Renal pelvis (tissue), 4 donors: Measurements from ENCODE around the gene KCNJ15. TPM values are rescaled to one million over a fixed set of nuclear protein-coding genes. Genes with fewer than 3 reads are reported as not detected.

Experiments used
- DNase-seq: peaks from one replicate; pipeline ENCODE4 v3.0.0-alpha.2; 2013
- polyA plus RNA-seq, 3 donors: library from polyadenylated mRNA; unstranded; fragments of 120-200 nt; gene quantifications; one replicate each; pipeline ENCODE4 v1.2.1, GENCODE V29; 2013; ENCODE audit not compliant: insufficient read length in 3 of 3

The KCNJ15 gene
- polyA plus RNA-seq, 3 donors: 181 to 322 (median 252) TPM

DNA sequence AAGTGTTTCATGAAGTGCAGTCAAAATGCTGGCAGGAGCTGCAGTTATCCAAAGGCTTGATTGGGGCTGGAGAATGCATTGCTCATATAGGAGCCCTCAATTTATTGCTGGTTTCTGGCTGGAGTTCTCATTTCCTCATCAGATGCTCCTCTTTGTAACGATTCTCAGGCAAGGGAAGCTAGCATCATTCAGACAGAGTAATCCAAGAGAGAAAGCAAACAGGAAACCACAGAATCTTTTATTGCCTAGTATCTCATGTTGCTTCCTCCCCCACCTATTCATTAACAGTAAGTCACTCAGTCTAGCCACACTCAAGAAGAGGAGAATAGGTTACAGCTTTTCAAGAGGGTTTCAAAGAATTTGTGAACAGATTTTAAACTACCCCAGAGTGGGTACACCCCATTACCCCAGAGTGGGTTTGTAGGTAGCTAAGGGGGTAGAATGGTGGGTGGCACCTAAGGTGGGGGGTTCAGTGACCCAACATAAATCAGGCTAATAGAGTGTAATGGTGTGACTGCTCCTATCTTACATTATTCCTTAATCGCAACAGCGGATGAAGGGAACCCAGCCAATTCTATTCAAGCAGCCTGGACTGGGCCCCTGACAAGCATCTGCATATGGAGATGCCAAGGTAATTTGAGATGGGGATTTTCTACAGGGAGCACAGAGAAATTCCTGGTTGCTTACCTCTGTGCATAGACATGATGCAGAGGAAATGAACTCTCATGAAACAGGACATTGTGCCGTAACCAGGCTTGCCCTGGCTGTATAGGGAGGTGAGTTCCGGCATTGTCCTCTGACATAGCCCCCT, 67.1 kb downstream of the KCNJ15 start:
- DNase-seq: peak; percentile 71

DNA sequence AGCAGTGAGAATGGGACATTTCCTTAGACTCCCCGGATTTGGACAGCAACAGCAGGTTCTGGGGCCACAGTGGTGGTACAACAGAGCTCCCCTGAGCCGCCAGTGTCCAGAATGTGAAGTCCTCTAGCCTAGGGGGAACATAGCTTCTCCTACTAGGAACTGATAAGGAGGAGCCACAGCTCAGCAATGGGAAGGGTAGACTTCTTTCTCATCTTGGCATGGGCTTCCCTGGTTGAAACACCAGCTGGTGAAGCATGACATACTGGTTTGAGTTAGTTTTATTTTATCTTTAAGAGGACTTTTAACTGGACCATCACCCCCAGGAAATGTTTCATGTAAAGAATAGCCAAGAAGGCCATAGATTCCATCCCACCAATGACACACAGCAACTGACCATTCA, 68.4 kb downstream of the KCNJ15 start:
- DNase-seq: no peak

DNA sequence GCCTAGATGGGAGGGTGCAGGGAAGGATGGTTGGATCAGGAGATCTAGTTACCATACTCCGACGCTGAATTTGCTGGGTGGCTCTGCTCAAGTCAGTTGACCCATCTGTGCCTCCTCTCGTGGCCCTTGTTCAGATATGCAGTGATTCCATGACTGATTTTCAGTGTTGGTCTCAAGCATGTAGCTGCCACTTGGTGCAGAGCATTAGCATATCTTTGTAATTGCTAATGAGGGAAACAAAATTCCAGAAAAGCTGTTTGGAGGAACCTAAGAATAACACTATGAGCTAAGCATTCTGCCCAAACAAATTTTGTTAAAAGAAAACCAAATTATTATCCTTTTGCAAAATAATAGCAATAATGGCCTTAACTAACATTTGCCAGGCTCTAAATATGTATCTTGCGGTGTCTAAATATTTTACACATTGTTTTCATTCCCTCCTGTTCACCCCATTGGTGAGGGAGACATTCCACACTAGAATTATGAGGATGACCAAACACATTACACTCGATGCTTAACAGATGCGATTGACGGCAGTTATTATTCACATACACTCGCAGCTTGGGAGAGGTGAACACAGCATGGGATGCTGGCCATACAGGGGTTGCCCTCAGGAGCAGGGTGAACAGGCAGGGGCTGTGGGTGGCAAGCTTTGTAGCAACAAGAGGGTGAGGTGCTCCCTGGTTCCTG, 69.1 kb downstream of the KCNJ15 start:
- no peak for DNase-seq

DNA sequence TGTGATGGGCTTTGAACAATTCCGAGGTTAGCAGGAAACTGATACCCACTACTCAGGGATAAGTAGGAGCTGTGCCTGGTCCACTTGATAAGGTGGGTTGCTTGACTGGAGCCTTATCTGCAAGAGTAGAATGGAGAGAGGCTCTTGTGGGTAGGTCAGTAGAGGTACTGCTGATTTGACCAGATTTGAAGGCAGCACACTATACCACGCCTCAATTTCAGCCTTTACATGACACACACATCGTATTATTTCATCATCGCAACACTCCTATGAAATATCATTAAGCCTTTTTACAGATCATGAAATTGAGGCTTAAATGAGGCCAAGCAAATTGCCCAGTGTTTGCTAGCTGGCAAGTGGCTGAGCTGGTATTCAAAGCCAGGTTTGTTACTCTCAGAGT, 69.6 kb downstream of the KCNJ15 start:
- no peak for DNase-seq

DNA sequence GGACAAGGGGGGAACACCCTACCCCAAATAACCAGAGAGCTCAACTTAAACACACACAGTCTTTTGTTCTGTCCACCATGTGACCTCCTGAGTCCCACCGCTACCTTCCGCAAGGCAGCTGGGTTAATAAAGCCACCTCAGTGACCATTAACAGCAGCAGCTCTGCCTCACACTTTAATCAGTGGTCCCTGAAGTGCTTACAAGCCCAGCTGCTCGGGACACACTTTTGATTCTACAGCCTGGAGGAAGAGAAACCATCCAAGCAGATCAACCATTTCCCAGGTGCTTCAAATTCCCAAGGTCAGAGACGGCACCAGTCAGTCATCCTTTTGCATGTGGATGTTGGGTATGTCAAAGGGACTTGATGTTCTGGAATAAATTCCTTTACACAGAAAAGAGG, 70.1 kb downstream of the KCNJ15 start:
- peak; percentile 69 for DNase-seq

DNA sequence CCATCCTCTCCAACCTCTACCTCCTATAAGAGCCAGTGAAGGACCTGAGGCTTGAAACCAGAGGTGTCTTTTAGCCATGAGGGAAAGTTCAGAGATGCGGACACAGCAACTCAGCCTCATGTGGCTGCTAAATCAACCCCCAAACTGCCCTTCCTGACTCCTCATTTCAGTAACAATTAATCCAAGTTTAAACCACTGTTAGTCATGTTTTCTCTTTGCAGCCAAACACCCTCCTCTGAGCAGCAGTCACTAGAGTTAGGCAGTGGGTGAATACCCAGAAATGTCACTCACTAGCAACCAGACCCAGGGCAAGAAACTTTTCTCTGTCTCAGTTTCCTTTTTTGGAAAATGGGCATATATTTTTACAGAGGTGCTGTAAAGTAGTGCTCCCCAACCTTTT, 71.2 kb downstream of the KCNJ15 start:
- DNase-seq: no peak

DNA sequence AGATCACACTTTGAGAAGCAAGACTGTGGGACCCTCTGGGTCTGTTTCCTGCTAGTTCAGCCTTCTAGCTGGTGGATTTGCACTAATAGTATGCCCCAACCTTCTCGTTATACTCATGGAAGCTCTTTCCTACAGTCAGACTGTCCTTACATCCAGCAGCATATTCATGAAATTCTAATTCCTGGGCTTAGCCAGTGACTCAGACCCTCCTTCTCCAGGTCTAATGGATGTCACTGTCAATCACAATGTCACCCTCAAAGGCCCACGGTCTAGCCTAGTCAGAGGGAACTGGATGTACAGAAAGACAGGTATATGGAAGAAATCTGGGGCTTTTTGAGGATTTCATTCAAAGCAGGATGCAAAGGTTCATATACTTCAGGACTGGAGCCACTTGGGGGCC, 72.4 kb downstream of the KCNJ15 start:
- no peak for DNase-seq

DNA sequence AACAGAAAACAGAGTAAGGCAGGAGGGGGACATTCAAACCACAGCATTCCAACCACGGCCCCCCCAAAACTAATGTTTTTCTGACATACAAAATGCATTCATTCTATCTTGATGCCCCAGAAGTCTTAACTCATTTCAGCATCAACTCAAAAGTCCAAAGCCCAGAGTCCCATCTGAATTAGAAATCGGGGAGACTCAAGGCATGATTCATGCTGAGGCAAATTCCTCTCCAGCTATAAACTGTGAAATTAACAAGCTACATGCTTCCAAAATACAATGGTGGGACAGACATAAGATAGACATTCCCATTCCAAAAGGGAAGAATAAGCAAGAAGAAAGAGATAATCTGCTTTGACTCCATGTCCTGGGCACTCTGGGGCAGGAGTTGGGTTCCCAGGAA, 73.9 kb downstream of the KCNJ15 start:
- DNase-seq: no peak

DNA sequence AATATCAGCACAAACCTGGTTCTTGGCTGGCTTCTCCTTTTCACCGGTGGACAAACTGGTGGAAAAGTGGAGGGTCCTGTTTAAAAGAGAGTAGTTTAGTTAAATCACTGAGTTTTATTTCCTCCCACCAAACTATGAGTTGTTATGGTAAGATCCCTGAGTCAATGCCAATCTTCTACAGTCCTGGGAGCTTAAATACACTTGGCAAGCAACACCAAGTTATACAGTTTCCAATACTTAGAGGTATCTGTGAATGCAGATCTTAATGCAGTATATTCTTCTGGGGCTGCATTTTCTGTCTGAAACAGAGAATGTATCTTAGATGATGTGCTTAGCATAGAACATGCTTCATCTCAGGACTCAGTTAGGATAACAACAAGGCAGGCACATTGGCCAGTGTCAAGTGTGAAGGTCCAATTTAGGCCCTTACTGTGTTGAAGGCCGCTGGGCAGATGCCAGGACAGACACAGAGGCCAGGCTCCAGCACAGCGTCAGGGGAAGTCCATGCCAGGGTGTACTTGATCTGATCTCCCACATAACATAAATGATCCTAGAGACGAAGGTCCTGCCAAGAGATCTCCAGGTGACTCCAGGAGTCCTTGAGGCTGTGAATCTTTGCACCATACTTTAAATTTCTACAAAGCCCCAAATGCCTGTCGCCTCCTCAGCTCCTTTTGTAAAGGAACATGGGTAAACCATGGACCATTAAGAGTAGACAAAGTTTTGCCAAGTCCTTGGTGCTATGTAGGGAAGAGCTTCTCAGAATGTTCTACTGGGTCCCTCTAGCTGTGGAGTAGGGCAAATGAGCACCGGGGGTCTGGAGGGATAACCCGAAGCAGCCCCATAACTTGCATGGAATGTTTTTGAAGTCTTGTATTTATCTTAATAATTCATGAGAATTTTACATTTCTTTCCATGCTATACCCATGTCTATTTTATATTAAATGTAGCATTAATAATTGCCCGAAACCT, 76.8 kb downstream of the KCNJ15 start:
- no peak for DNase-seq

DNA sequence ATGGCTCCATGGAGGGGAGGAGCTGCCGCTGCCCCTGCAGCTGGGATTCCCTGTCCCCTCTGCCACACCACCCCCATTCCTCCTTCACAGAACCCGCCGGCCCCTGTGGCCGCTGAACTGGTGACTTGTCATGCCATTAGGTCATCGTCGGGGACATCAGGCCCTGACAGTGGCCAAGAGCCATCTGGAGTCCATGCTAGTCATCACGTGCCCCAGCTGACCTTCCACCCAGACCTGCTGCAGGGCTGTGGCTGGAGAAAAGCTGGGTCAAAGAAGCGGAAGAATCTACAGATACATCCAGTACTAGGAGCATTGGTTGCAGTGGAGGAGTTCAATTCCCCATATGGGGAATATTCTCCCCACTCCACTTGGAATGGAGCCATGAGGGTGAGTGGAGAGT, 78.1 kb downstream of the KCNJ15 start:
- DNase-seq: no peak

DNA sequence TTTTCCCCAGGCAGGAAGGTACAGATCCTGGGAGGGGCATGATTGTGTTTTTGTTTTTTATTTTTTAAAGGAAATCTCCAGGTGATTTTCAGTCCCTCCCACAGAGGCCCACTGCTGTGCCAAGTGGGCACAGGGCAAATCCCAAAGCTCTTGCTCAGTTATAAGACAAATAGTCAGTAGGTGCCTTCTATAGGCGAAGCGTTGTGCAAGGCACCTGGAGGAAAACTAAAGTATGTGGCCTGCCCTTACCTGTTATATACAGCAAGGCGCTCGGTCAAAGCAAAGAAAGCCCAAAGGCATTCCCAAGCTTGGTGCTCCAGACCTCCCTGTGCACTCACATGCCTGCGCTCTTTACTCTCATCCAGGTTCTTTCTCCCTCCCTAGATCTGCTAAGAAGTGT, 81.0 kb downstream of the KCNJ15 start:
- no peak for DNase-seq

DNA sequence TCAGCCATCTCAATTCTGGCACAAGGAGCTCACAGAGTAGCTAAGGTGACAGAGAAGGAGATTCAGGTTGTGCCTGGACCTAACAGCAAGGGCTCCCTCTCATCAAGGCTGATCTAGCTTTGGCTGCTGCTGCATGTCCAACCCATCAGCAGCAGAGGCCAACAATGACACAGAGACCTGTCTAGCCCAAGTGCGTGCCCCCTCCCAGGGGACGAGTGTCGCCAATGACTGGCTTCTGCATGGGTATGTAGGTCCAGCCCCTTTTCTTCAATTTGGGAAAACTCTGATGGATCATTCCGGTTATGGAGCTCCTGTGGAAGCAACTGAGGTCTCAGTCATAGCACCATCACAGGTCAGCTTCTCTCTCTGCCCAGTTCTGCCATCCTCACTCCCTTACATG, 83.3 kb downstream of the KCNJ15 start:
- no peak for DNase-seq

DNA sequence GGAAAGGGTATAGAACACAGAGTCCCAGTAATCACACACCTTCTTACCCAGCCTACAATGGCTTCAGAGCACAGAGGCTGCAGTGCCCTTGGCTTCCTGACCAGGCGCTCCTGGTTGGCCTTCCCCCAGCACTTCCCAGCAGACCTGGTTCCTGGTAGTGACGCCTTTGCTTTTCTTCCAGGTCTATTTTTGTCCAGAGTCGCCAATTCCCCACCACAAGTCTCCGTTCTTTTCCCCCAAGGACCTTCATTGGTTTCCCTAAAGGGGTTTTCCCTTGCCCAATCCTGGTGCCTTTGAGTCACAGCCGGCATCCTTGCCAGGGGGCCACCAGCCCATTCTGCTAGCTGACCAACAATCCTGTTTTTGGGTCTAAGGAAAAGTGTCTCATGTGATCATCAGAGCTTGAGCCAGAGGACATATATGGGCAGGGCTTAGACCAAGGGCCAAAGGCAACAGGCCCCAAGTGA, 84.8 kb downstream of the KCNJ15 start:
- DNase-seq: no peak

DNA sequence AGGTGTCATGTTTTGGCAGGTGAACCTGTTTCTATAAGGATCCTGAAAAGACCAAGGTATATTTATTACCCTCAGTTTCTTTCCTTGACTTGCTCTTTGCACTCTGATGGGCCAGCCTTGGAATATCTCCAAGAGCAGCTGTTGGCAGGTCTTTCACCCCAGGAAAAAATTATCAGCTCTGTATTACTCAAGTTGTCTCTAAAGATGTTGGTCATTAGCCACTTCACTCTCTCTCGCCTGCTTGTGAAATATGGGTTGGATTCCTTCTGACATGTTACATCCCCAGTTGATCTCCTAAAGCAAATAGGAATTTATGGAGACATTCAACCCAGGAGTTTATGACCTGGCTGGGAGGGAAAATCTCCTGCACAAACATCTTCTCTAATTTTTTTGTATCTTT, 85.9 kb downstream of the KCNJ15 start:
- DNase-seq: no peak

DNA sequence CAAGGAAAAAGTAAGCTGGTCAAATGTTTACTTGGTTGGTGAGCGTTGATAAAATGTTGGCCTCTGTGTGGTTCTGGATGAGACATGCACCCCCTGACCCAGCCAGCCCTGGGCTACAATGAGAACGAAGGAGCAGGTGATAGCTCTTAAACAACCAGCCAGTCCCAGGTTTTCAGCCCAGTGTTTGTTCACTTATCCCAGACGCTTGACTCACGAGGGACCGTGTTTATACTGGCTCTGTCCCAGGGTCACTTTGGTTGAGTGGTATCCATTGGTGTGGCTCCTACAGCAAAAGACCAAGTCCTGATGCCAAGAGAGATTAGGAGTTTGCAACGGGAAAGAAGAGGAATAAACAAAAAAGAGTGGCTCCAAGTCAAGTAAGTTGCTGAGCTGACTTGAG, 86.9 kb downstream of the KCNJ15 start:
- no peak for DNase-seq

DNA sequence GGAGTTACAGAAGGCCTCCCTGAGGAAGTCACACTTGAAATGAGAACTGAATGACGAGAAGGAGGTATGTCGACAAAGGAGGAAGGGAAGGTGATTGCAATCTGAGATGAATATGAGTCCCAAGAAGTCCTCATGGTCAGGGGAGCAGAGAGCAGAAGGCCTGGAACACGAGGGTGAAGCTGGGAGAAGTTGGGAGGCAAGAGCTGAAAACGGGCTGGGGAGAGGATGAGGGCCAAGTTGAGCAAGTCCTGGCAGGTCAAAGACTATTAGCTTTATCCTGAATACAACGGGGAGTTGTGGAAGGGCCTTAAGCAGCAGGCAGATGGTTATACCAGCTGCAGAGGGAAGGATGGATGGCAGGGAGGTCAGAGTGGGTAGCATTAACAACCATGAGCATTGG, 89.5 kb downstream of the KCNJ15 start:
- DNase-seq: no peak

DNA sequence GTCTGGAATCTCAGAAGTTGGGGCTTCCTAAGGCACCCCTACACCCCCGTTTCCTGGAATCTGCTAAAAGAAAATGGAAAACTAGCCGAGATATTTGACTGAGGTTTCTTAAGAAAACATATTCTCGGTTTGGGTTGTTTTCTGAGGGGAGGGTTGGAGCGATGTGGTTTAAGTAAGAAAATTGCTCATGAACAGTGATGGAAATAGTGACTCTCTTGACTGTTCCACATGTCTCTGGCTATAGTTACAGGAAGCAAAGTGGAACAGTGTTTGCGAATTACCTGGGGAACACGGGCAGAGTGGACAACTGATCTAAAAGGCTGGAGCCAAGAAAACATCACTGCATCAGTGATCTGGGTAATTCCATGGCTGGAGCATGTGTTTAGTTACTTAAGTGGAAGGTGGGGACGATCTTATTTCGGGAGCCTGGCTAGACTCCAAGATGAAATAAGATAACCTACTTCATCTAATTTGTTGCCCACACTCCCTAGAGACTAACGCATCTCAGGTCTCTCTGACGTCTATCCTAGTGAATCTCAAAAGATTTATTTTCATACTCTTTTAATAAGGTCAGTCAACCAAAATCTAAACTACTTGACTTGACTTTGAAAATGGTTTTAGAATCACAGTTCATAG, 92.4 kb downstream of the KCNJ15 start:
- DNase-seq: peak; percentile 71

DNA sequence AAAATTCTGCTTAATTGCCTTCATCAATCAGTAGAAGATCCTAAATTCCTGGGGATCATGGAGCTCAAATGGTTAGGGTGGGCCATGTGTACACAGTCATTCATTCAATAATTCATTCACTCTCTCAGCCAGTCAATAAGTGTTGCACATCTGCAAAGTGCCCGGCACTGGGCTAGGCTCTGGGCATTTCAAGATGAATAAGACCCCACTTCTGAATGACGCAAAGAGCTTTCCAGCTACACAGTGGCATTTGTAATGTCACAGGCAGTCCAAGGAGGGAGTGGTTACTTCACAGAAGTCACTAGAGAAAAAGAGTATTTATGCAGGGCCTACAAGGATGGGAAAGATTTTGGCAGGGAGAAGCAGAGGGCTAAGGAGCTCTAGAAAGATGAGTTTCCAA, 93.2 kb downstream of the KCNJ15 start:
- DNase-seq: no peak

DNA sequence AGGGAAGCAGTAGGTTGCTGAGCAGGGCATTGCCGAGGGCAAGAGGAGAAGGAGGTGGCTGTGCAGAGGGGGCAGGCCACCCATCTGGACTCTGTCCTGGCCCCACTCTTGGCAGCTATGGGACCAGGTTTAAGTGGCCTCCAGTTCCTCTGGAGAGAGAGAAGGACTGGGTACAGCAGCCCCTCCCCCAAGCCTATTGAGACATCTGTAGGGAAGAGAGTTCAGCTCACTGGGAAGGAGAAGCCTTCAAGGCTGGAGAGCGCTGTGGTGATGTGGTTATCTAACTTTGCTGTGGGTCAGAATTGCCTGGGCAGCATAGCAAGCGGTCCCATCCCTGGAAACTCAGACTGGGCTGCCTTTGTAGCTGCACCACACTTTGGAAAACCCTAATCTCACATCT, 93.9 kb downstream of the KCNJ15 start:
- DNase-seq: no peak

DNA sequence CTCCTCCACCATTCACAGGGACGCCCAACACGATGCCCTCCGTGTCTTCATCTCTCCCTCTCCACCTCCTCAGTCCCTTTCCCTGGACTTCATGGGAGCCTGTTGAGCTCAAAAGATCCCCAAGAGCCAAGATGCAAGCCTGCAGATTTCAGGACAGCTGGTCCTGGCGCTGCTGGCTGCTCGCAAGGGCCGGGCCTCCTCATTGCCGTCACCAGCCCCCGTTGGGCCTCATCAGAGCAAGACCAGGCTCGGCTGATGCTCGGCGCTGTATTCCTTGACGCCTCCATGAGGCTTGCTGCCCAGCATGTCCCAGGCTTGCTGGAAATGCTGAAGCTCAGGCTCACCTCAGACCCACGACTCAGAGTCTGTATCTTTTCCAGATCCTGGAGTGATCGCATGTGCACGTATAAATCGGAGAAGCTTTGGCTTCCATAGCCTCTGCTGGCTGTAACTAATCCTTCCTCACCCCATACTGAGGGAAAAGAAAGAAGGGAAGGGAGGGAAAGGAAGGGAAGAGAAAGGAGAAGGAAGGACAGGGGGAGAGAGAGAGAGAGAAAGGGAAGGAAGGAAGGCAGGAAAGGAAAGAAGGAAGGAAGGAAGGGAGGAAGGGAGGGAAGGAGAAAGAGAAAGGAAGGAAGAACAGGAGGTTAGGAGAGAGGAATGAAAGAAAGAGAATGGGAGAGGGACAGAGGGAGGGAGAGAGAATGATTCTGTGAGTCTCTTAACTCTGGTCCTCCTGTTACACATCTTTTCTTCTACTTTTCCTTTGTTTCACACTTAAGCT, 94.6 kb downstream of the KCNJ15 start:
- no peak for DNase-seq

DNA sequence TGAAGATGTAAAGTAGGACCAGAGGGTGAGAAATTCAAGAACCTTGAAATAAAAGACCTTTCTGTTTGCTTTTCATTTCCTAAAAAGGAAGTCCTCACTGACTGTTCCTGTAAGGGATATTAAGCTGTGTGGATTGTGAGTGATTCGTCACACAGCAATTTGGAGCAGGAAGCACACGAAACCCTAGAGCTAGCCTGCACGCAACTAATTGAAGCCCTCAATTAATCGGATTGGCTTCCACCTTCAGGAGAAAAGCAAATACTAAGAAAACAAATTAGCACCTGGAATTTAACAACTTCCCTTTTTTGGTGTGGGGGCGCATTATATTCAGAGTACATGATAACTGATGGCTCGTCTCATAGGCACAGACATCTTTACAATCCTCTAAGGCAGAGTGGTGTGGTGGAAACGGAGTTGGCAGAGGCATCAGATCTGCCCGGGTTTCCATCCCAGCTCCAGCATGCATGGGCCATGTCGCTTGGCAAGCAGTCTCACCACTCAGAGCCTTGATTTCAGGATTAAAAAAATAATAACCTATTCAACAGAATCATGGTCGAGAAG, 95.2 kb downstream of the KCNJ15 start:
- DNase-seq: peak; percentile 54
